HEK293T (cell line): ENCODE data around the gene FAM107B.

Experiments used
- CTCF ChIA-PET: fragments of 350-600 bp; formaldehyde crosslinking; extraction: SDS; loops from one replicate; lab custom pipeline; 2021; ENCODE audit warnings: antibody characterized with exemption, inconsistent platforms; lab: Yijun Ruan, JAX
- POLR2A ChIA-PET: fragments of 350-600 bp; formaldehyde crosslinking; extraction: SDS; loops from one replicate; lab custom pipeline; 2020; ENCODE audit warnings: antibody characterized with exemption, inconsistent platforms; lab: Yijun Ruan, JAX
- DNase-seq: peaks from one replicate; pipeline ENCODE4 v3.0.0; 2012; ENCODE audit warnings: mixed read lengths; ENCODE audit errors: extremely low spot score
- ARNT ChIP-seq: fragments of 450-650 bp; IDR thresholded peaks from 2 replicates; pipeline ENCODE4 v1.6.1; 2017; ENCODE audit warnings: mild to moderate bottlenecking
- BHLHE40 ChIP-seq: fragments of 450-650 bp; IDR thresholded peaks from 2 replicates; pipeline ENCODE4 v1.6.1; 2016; ENCODE audit warnings: mild to moderate bottlenecking, moderate library complexity, borderline replicate concordance
- CTBP1 ChIP-seq: fragments of 450-650 bp; IDR thresholded peaks from 2 replicates; pipeline ENCODE4 v1.6.1; 2016; ENCODE audit warnings: borderline replicate concordance
- ELF4 ChIP-seq: fragments of 450-650 bp; IDR thresholded peaks from 2 replicates; pipeline ENCODE4 v1.6.1; 2017; ENCODE audit warnings: antibody characterized with exemption
- FOXA1 ChIP-seq: fragments of 450-650 bp; IDR thresholded peaks from 2 replicates; pipeline ENCODE4 v1.6.1; 2016; ENCODE audit warnings: mild to moderate bottlenecking
- FOXK2 ChIP-seq: fragments of 450-650 bp; IDR thresholded peaks from 2 replicates; pipeline ENCODE4 v1.6.1; 2016; ENCODE audit warnings: mild to moderate bottlenecking
- FOXM1 ChIP-seq: fragments of 450-650 bp; IDR thresholded peaks from 2 replicates; pipeline ENCODE4 v1.6.1; 2017; ENCODE audit warnings: mild to moderate bottlenecking, borderline replicate concordance
- HDGF ChIP-seq: fragments of 450-650 bp; IDR thresholded peaks from 2 replicates; pipeline ENCODE4 v1.6.1; 2017; ENCODE audit warnings: antibody characterized with exemption, borderline replicate concordance
- L3MBTL2 ChIP-seq: fragments of 450-650 bp; conservative IDR thresholded peaks from 2 replicates; pipeline ENCODE4 v1.6.1; 2016; ENCODE audit warnings: mild to moderate bottlenecking
- LEF1 ChIP-seq: fragments of 450-650 bp; IDR thresholded peaks from 2 replicates; pipeline ENCODE4 v1.6.1; 2017; ENCODE audit warnings: mild to moderate bottlenecking, borderline replicate concordance
- NFRKB ChIP-seq: fragments of 450-650 bp; IDR thresholded peaks from 2 replicates; pipeline ENCODE4 v1.6.1; 2016; ENCODE audit warnings: mild to moderate bottlenecking, moderate library complexity
- PKNOX1 ChIP-seq: fragments of 450-650 bp; IDR thresholded peaks from 2 replicates; pipeline ENCODE4 v1.6.1; 2016
- SP1 ChIP-seq: fragments of 450-650 bp; IDR thresholded peaks from 2 replicates; pipeline ENCODE4 v1.6.1; 2017
- SUZ12 ChIP-seq: fragments of 450-650 bp; IDR thresholded peaks from 2 replicates; pipeline ENCODE4 v1.6.1; 2016; ENCODE audit warnings: mild to moderate bottlenecking
- TARDBP ChIP-seq: fragments of 450-650 bp; IDR thresholded peaks from 2 replicates; pipeline ENCODE4 v1.6.1; 2016
- ZNF384 ChIP-seq: fragments of 450-650 bp; IDR thresholded peaks from 2 replicates; pipeline ENCODE4 v1.6.1; 2016

FAM107B gene

DNA sequence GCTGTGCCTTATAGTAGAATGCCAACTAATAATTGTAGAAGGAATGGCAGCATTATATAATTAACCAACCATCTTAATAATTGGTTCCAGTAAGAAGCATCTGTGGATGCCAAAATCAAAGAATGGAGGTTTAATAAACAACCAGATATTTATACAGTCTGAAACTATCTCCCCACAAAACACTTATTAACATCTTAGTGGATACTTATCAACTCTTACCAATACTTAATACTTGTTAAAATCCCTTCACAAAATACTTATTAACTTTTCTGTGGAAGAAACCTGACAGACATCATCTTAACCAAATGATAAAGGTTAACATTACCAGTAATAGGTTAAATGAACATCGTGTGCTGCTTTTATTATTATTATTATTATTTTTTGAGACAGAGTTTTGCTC is 29.1 kb upstream of the FAM107B start:
- DNase-seq, result no peak
- no peak for TF ChIP-seq FOXK2
- no peak for TF ChIP-seq ELF4
- no peak for TF ChIP-seq PKNOX1
- no peak for TF ChIP-seq HDGF
- TF ChIP-seq ZNF384, result no peak
- TF ChIP-seq FOXM1, result no peak
- TF ChIP-seq NFRKB, result no peak
- no peak for TF ChIP-seq ARNT
- no peak for TF ChIP-seq LEF1
- TF ChIP-seq SUZ12, result no peak
- TF ChIP-seq FOXA1, result no peak
- no peak for TF ChIP-seq CTBP1
- no peak for TF ChIP-seq L3MBTL2
- no peak for TF ChIP-seq SP1
- TF ChIP-seq TARDBP, result no peak
- TF ChIP-seq BHLHE40, result no peak
- CTCF ChIA-PET, result interaction anchor here (0.5 kb wide), 1 partner anchor 156 kb away, joined by 4 read pairs; no protein-coding TSS in a partner anchor
- POLR2A ChIA-PET, result no interaction called here

DNA sequence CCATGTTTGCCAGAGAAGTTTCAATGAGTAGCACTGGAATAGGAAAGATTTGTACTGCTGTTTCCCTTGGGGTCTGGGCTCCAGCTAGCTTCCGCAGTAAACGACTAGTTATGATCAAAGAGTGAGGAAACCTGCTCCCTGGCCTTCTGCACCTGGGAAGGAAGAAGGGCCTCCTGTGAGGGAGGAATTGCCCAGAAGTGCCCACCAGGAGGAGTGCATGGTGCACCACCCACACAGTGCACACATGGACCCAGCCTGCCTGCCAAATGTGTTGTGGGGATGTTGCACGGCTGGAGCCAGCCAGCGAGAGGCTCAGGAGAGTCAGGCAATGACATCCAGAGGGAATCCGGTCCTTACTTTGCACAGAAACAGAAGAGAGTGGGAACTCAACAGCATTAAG is 27.0 kb upstream of the FAM107B start:
- ChIA-PET CTCF (no interaction called here), POLR2A (no interaction called here)
- TF ChIP-seq FOXM1 (no peak), BHLHE40 (no peak), HDGF (no peak), SP1 (no peak), ARNT (no peak), PKNOX1 (no peak), ELF4 (no peak), FOXK2 (no peak), CTBP1 (no peak), SUZ12 (no peak), FOXA1 (no peak), L3MBTL2 (no peak), LEF1 (no peak), NFRKB (no peak), TARDBP (no peak), ZNF384 (no peak)
- DNase-seq, result peak; percentile 14

- CTCF ChIA-PET, result no interaction called here
- no peak for DNase-seq
- TF ChIP-seq HDGF, result no peak
- no peak for TF ChIP-seq SP1
- TF ChIP-seq FOXK2, result no peak
- no peak for TF ChIP-seq FOXM1
- TF ChIP-seq L3MBTL2, result no peak
- no peak for TF ChIP-seq ZNF384
- POLR2A ChIA-PET, result interaction anchor here (1.2 kb wide), 1 partner anchor 37 kb away, joined by 3 read pairs; the partner anchor contains the start of genes CDNF, HSPA14 and MSANTD7
Measured at GRCh38 chr10:14800397-14800796, 25.7 kb upstream of the FAM107B start.

GRCh38 chr10:14798636-14799035 is 23.9 kb upstream of the FAM107B start:
- ChIA-PET POLR2A (interaction anchor here (1.1 kb wide), 1 partner anchor 80 kb away, joined by 5 read pairs; the partner anchor contains the start of gene SUV39H2), CTCF (interaction anchor here (1.2 kb wide), 1 partner anchor 20 kb away, joined by 3 read pairs; no protein-coding TSS in a partner anchor)
- TF ChIP-seq TARDBP (no peak), PKNOX1 (no peak), LEF1 (no peak), SUZ12 (no peak), SP1 (no peak), FOXM1 (no peak), NFRKB (no peak), BHLHE40 (no peak), ELF4 (no peak), CTBP1 (no peak), FOXK2 (no peak), HDGF (no peak), ARNT (no peak), L3MBTL2 (no peak), ZNF384 (no peak), FOXA1 (no peak)
- no peak for DNase-seq

DNA sequence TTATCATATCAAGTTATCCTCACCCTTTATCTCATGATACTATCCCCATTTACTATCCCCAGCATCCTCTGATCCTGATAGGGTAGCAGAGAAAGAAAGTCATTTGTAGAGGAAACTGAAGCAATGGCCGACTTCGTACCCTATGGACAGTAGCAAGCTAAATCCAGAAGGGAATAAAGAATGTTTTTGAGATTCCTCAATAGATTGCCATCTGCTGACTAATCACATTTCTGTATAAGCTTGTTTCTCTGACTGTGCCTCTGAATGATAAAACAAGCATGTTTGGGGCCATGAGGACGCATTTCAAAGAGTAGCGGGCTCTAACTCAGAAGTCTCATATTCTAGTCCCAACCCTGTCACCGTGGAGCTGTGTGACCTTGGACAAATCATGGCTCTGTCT is 13.2 kb upstream of the FAM107B start:
- POLR2A ChIA-PET, result interaction anchor here (0.9 kb wide), 1 partner anchor 50 kb away, joined by 3 read pairs; the partner anchor contains the start of genes CDNF, HSPA14 and MSANTD7
- TF ChIP-seq HDGF, result no peak
- no peak for TF ChIP-seq SP1
- no peak for TF ChIP-seq FOXM1
- TF ChIP-seq FOXK2, result no peak
- TF ChIP-seq ARNT, result no peak
- TF ChIP-seq FOXA1, result no peak
- no peak for TF ChIP-seq TARDBP
- no peak for TF ChIP-seq NFRKB
- CTCF ChIA-PET, result no interaction called here
- no peak for DNase-seq

GRCh38 chr10:14784459-14785055 is 9.9 kb upstream of the FAM107B start:
- TF ChIP-seq LEF1 (no peak), FOXK2 (no peak), SUZ12 (no peak), SP1 (no peak), FOXA1 (no peak), ELF4 (no peak), NFRKB (no peak), CTBP1 (no peak), HDGF (no peak), PKNOX1 (no peak)
- ChIA-PET CTCF (no interaction called here), POLR2A (no interaction called here)
- DNase-seq, result no peak
